ENCODE results near the gene ANKRD28. TPM values are rescaled to one million over a fixed set of nuclear protein-coding genes. Genes with fewer than 3 reads are reported as not detected.

Gene ANKRD28
- total and polyA plus RNA-seq, 2 of the 4 experiments (the other 2 are of a cell fraction) = 52.6 to 211 TPM

DNA sequence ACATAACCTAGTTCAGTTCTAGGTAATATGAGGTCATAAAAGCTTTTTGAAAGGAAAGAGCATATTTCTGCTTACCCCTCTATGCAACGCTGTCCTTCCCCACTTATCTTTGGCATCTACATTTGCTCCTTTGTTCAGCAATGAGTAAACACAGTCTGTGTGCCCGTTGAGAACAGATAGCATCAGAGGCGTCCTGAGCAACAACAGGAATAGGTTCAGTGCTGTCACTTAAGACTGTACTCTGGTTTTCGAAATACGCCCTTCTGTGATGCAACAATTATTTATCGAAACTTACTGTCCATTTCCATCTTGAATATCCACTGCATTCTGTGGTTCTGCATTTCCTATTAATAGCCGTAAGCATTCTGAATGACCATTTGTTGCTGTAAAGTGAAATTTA is 111.9 kb downstream of the ANKRD28 start:
- Histone ChIP-seq H4K5ac (ENCODE audit: low read depth, low read length) (no peak overlapping the region), H4K20me1 (ENCODE audit: insufficient read depth, low read length) (no peaks in the 10 kb centered on the region), H3K27me3 (ENCODE audit: control insufficient read depth, insufficient read depth, low read length) (no peaks in the 10 kb centered on the region), H3K9ac (ENCODE audit: low read depth, low read length) (no peak overlapping the region), H3K23ac (ENCODE audit: low read depth, low read length) (no peak overlapping the region), H2AK5ac (ENCODE audit: low read depth, low read length) (no peak overlapping the region), H3K4me2 (ENCODE audit: low read depth, low read length) (no peak overlapping the region), H3K27ac (ENCODE audit: insufficient read depth, low read length) (no peak overlapping the region), H2BK15ac (ENCODE audit: low read depth, low read length) (no peak overlapping the region), H3K4ac (ENCODE audit: low read depth, low read length) (no peak overlapping the region), H2AK9ac (replicated peaks; ENCODE audit: low read depth, low read length, poor library complexity) (no peak overlapping the region), H3K56ac (ENCODE audit: extremely low read depth, insufficient read depth, low read length) (no peak overlapping the region), H2BK20ac (ENCODE audit: low read depth, low read length) (no peak overlapping the region), H2BK5ac (ENCODE audit: low read depth, low read length, poor library complexity, severe bottlenecking) (no peak overlapping the region), H3K36me3 (ENCODE audit: control insufficient read depth, insufficient read depth, low read length) (peaks cover 39% of the 10 kb centered on the region), H2BK120ac (ENCODE audit: low read depth, low read length) (no peak overlapping the region), H3K4me1 (ENCODE audit: control insufficient read depth, insufficient read depth, low read length) (no peaks in the 10 kb centered on the region; the same call in 1 of the 2 replicates), H3K9me1 (ENCODE audit: insufficient read depth, low read length) (peaks cover 2% of the 10 kb centered on the region; the same call in 1 of the 2 replicates), H3K14ac (replicated peaks; ENCODE audit: low read depth, low read length) (no peak overlapping the region), H2AFZ (replicated peaks; ENCODE audit: low read length, poor library complexity) (no peak overlapping the region), H3K18ac (ENCODE audit: low read depth, low read length) (no peak overlapping the region), H4K91ac (ENCODE audit: insufficient read depth, low read depth, low read length) (no peak overlapping the region), H3K79me1 (ENCODE audit: low read depth in 1 of 2, low read length in 2 of 2) (peaks cover 12 to 23% of the 10 kb centered on the region in 2 experiments), H3K9me3 (ENCODE audit: control insufficient read depth, insufficient read depth, low read length) (no peaks in the 10 kb centered on the region), H3K4me3 (ENCODE audit: insufficient read depth, low read depth, low read length) (no peak overlapping the region), H4K8ac (ENCODE audit: low read depth in 2 of 2, low read length in 2 of 2) (no peak overlapping the region)
- intact Hi-C loops (cut with micrococcal nuclease) = no loop called here
- no TSS peak for BruUV-seq (replicated peaks)
- POLR2A ChIA-PET (ENCODE audit: unreplicated experiment) = no interaction called here
- TF ChIP-seq RAD21 (IDR thresholded peaks at IDR 0.05; ENCODE audit: low read length) (no peak), CEBPB (IDR thresholded peaks at IDR 0.05; ENCODE audit: low read depth, low read length) (peak; percentile 20; the same call in 1 of the 2 replicates), BHLHE40 (IDR thresholded peaks at IDR 0.05; ENCODE audit: low read depth, low read length) (no peak)
- TF ChIP-seq, protein P1, sequence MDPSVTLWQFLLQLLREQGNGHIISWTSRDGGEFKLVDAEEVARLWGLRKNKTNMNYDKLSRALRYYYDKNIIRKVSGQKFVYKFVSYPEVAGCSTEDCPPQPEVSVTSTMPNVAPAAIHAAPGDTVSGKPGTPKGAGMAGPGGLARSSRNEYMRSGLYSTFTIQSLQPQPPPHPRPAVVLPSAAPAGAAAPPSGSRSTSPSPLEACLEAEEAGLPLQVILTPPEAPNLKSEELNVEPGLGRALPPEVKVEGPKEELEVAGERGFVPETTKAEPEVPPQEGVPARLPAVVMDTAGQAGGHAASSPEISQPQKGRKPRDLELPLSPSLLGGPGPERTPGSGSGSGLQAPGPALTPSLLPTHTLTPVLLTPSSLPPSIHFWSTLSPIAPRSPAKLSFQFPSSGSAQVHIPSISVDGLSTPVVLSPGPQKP (IDR thresholded peaks at IDR 0.05; ENCODE audit: borderline replicate concordance, low read depth, low read length) = no peak
- DNase-seq = no peak
- ATAC-seq (ENCODE audit: low read depth) = no peak
- WGBS, 2 experiments (ENCODE audit: extremely low coverage in 2 of 2, insufficient read length in 1 of 2) = 71% methylated on average over 3 of the region's 7 CpGs; no CpG with 5 or more reads in 1 of the 2 experiments
- dilution Hi-C loops (cut with HindIII; ENCODE audit: low sequenced_read_pairs, unreplicated experiment) = no loop called here
- CTCF ChIA-PET = no interaction called here
- in situ Hi-C loops (cut with MboI; ENCODE audit: low sequenced_read_pairs) = loop anchor here (25.0 kb wide), 1 partner anchor 449 kb away; no protein-coding TSS in a partner anchor

All from IMR-90 (cell line).